Adrenal gland (tissue), 12 donors: ENCODE measurements around the gene MYL7. TPM values are rescaled to one million over a fixed set of nuclear protein-coding genes. Genes with fewer than 3 reads are reported as not detected.

ENCODE experiments used
- DNase-seq, 7 donors: peaks; one replicate each; pipeline ENCODE4 v3.0.0-alpha.2; 2019 to 2020
- H3K27ac ChIP-seq, 5 donors: fragments of 200-600 bp; sonication (generic) in 4 of 5; 1 replicate in 3 of 5; 2 replicates in 2 of 5; pipeline versions ENCODE4 v1.5.1 to v1.8.0; 2016 to 2020; ENCODE audit warnings: mild to moderate bottlenecking in 1 of 5
- H3K27me3 ChIP-seq: fragments of 200-600 bp; 2 replicates; pipeline ENCODE4 v1.8.0; 2021
- H3K36me3 ChIP-seq, 2 donors: fragments of 200-600 bp; replicated peaks in 1 of 2; 1 replicate in 1 of 2; 2 replicates in 1 of 2; pipeline versions ENCODE4 v1.5.1 to v1.8.0; 2018 to 2022
- H3K4me1 ChIP-seq, 2 donors: fragments of 200-600 bp; replicated peaks in 1 of 2; 1 replicate in 1 of 2; 2 replicates in 1 of 2; pipeline versions ENCODE4 v1.5.1 to v1.8.0; 2018 to 2021
- H3K4me3 ChIP-seq, 4 donors: fragments of 200-600 bp; sonication (generic) in 3 of 4; one replicate each; pipeline ENCODE4 v1.5.1; 2016 to 2018
- H3K9me3 ChIP-seq, 3 donors: fragments of 200-600 bp; sonication (generic) in 1 of 3; replicated peaks in 1 of 3; 1 replicate in 2 of 3; 2 replicates in 1 of 3; pipeline versions ENCODE4 v1.5.1 to v1.8.0; 2016 to 2021
- POLR2A ChIP-seq, 2 donors: fragments of 450-650 bp; IDR thresholded peaks; one replicate each; pipeline ENCODE4 v1.6.1; 2017; ENCODE audit warnings: antibody characterized with exemption in 2 of 2, mild to moderate bottlenecking in 2 of 2, moderate library complexity in 1 of 2
- WGBS, 4 donors: extraction: QIAGEN DNeasy Blood & Tissue Kit in 2 of 4; methylation state at CpG; one replicate each; pipeline versions ENCODE4 v1.1.5 to v1.1.7; 2013 to 2017; 5-methylcytosine and 5-hydroxymethylcytosine counted together
- intact Hi-C, 2 donors: fragments of 100-400 bp; cut with DNase I; formaldehyde crosslinking; loops; one replicate each; pipeline versions ENCODE4 v1.14.1 to v1.15.0; 2022 to 2023
- polyA plus RNA-seq, 3 donors: library from polyadenylated mRNA; stranded (reverse); fragments of 200-250 nt in 2 of 3; fragments of 350-450 nt in 1 of 3; fragmentation: Illumina TruSeq in 1 of 3; extraction: RNeasy Lipid Tissue Mini Kit (QIAGEN cat#74804) in 1 of 3; gene quantifications; one replicate each; pipeline ENCODE4 v1.2.3, GENCODE V29; 2013 to 2014
- total RNA-seq, 9 donors: library from RNA; depleted of rRNA in 4 of 9; stranded (reverse); fragments of >200 nt in 4 of 9; fragments of 120-200 nt in 1 of 9; fragmentation: NEBNext Ultra II Directional in 1 of 9; extraction: Animal tissue kit (Norgen Biotek cat#: 25700) in 1 of 9; gene quantifications; one replicate each; pipeline versions ENCODE4 v1.1.0 to v1.2.4, GENCODE V29; 2013 to 2023
- TF ChIP-seq, protein P1 (sequence below), 6 experiments: fragments of 450-650 bp in 4 of 6; fragments of 200-600 bp in 2 of 6; sonication (generic) in 1 of 6; IDR thresholded peaks; 1 replicate in 5 of 6; 2 replicates in 1 of 6; pipeline versions ENCODE4 v1.5.1 to v1.8.0; 2016 to 2021; ENCODE audit warnings: antibody characterized with exemption in 6 of 6, mild to moderate bottlenecking in 2 of 6, moderate library complexity in 1 of 6
- donor health status: healthy with polysubstance abuse.
- donor health status: Bipolar disorder and iron deficiency.
- donor health status: DM: yes; HTN: yes; CAD: no.
- donor health status: DM: no; HTN: no; CAD: no.
- donor health status: DM: no; HTN: no; CAD: no.
- donor health status: DM: yes; HTN: yes; CAD: no.

Gene MYL7
- total and polyA plus RNA-seq, 12 donors, result 0.17 to 3.5 (median 0.24) TPM; not detected in 9

GRCh38 chr7:44097064-44097932 lies 43.8 kb downstream of the MYL7 start:
- H3K9me3 ChIP-seq, result no peaks in the 10 kb centered on the region
- no peak overlapping the region for H3K27ac ChIP-seq
- H3K4me1 ChIP-seq, result no peaks in the 10 kb centered on the region
- no peak for DNase-seq
- no peak for TF ChIP-seq POLR2A (IDR thresholded peaks at IDR 0.05)
- TF ChIP-seq, protein P1, sequence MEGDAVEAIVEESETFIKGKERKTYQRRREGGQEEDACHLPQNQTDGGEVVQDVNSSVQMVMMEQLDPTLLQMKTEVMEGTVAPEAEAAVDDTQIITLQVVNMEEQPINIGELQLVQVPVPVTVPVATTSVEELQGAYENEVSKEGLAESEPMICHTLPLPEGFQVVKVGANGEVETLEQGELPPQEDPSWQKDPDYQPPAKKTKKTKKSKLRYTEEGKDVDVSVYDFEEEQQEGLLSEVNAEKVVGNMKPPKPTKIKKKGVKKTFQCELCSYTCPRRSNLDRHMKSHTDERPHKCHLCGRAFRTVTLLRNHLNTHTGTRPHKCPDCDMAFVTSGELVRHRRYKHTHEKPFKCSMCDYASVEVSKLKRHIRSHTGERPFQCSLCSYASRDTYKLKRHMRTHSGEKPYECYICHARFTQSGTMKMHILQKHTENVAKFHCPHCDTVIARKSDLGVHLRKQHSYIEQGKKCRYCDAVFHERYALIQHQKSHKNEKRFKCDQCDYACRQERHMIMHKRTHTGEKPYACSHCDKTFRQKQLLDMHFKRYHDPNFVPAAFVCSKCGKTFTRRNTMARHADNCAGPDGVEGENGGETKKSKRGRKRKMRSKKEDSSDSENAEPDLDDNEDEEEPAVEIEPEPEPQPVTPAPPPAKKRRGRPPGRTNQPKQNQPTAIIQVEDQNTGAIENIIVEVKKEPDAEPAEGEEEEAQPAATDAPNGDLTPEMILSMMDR (IDR thresholded peaks at IDR 0.05), result no peak
- no peaks in the 10 kb centered on the region for H3K36me3 ChIP-seq
- H3K27me3 ChIP-seq, result no peaks in the 10 kb centered on the region
- intact Hi-C loops, result no loop called here
- H3K4me3 ChIP-seq, result no peak overlapping the region
- WGBS, 4 donors, result 81 to 86% (median 85%) methylated on average over 8 to 9 of the region's 9 CpGs

GRCh38 chr7:44096326-44096881 lies 44.7 kb downstream of the MYL7 start:
- TF ChIP-seq, protein P1 (IDR thresholded peaks at IDR 0.05), result no peak
- TF ChIP-seq POLR2A (IDR thresholded peaks at IDR 0.05), result no peak
- 81 to 98% (median 84%) methylated on average over 5 to 8 of the region's 8 CpGs for WGBS, 4 donors
- Histone ChIP-seq H3K36me3 (no peaks in the 10 kb centered on the region), H3K4me1 (no peaks in the 10 kb centered on the region), H3K27ac (no peak overlapping the region), H3K27me3 (no peaks in the 10 kb centered on the region), H3K9me3 (no peaks in the 10 kb centered on the region), H3K4me3 (no peak overlapping the region)
- no peak for DNase-seq
- intact Hi-C loops, result no loop called here

- DNase-seq, result no peak
- Histone ChIP-seq H3K4me3 (no peak overlapping the region), H3K4me1 (no peaks in the 10 kb centered on the region), H3K27ac (peak overlapping the region in 2 of 5 donors; percentile 58 to 61), H3K27me3 (no peaks in the 10 kb centered on the region), H3K9me3 (no peaks in the 10 kb centered on the region), H3K36me3 (no peaks in the 10 kb centered on the region)
- intact Hi-C loops, result no loop called here
- 87 to 98% (median 90%) methylated on average over 3 of the region's 3 CpGs for WGBS, 4 donors
- TF ChIP-seq POLR2A (IDR thresholded peaks at IDR 0.05), result no peak
- TF ChIP-seq, protein P1 (IDR thresholded peaks at IDR 0.05), result no peak
Observed at GRCh38 chr7:44095781-44096180, 45.4 kb downstream of the MYL7 start.

DNA sequence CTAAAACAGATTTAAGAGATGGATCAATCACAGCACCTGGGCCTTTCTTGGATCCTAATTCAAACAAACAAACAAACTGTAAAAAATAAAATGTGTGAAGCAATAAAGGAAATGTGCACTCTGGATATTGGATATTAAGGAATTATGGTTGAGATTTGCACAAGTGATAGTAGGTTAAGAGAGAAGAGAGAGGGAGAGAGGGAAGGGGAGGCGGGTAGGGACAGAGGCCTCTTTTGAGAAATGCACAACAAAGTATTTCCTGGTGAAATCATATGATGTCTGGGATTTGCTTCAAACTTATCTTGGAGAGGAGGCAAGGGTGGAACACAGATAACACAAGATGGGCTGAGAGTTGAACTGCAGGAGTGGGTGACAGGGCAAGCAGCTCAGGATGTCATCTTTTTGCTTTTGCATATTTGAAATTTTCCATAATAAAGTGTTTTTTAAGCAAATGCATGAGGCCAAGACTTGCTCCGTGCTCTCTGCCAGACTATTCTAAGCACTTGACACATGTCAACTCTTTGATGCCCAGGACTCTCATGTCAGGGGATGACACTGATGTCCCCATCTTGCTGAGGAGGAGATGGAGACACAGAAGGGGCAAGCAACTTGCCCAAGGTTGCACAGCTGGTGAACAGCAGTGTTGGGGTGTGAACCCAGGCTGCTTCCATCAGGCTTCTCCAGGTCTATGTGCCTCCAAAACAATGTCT lies 46.1 kb downstream of the MYL7 start:
- Histone ChIP-seq H3K4me1 (no peaks in the 10 kb centered on the region), H3K9me3 (no peaks in the 10 kb centered on the region), H3K27me3 (no peaks in the 10 kb centered on the region), H3K36me3 (no peaks in the 10 kb centered on the region), H3K4me3 (no peak overlapping the region), H3K27ac (peak overlapping the region in 3 of 5 donors; percentile 30 to 61 (median 58))
- intact Hi-C loops, result no loop called here
- no peak for TF ChIP-seq POLR2A (IDR thresholded peaks at IDR 0.05)
- TF ChIP-seq, protein P1 (IDR thresholded peaks at IDR 0.05), result no peak
- WGBS, 4 donors, result 57 to 78% (median 76%) methylated on average over 2 of the region's 2 CpGs
- no peak for DNase-seq
